GM19467 (cell line): ENCODE measurements around the gene ACTL7A.
"Not testable (repeated sequence)": the region's sequence is repeated elsewhere in the genome, so short reads cannot be mapped to it uniquely, and the experiment has no call there.

Experiments used
- ATAC-seq: cut with Tn5 transposase; IDR thresholded peaks from one replicate; pipeline ENCODE4 v1.9.1; 2021; ENCODE audit warnings: mild to moderate bottlenecking, moderate library complexity; ENCODE audit not compliant: unreplicated experiment

ACTL7A gene

DNA sequence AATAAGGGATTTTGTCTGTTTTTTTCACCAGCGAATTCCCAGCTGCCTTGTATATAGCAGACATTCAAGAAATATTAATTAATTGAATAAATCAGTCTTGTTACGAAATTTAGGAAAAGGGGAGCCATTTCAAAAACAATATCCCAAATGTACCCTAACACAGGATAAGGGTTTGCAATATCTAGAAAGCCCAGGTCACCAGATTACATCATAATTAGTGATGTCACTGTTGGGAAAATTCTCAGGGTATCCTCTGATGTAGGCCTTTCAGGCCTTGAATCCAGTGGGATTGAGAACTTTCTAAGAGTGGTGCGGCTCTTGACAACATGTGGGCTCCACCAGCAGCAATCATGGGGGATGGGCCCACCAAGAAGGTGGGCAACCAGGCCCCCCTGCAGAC, at the start of gene ACTL7A:
Gene ACTL7A (plus strand): TSS at position 270 of the 400 bp plus-strand sequence. CDS start 57 bp downstream, at position 327.
- no peak for ATAC-seq

- no peak for ATAC-seq
Measured at GRCh38 chr9:108812396-108813025, 49.6 kb upstream of the ACTL7A start.

DNA sequence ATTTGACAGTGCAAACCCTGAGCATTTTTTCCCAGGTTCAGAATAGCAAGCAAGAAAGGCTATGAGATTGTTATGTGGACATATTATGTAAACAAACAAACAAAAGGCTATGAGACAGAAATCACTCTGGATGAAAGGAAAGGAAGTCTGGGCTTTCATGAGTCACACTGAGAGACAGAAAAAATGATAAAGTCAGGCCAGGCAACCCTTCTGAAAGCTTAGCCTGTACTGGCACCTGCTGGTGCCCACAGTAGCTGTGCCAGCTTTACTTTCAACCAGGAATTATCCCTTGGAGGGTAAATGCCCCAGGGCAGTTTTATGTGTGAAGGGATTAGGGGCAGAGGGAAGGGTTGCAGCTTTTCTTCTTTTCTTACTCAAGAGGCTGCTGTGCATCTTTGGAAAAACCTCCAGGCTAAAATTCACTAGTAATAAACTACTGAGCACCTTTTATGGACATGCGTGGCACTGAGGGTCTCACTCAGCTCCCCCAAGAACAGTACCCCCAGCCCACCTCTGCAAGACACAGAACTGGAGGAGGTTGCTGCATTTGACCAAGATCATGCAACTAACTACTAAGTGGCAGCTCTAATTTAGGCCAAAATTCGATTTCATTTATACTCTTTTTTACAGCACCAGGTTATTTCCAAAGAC, 48.0 kb upstream of the ACTL7A start:
- no peak for ATAC-seq

DNA sequence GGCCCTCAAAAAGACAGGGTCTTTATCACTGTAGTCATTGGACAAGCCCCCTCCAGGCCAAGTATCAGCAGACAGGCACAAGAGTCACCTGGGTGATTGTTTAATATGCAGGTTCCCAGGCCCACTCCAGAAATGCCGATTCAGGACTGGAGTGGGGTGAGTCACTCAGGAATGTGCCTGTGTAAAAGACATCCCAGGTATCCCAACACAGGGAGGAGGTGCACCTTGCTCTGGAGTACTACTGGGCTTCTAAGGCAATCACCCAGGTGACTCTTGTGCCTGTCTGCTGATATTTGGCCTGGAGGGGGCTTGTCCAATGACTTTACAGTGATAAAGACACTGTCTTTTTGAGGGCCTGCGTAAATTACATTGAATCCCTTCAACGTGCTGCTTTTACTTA, 46.9 kb upstream of the ACTL7A start:
- ATAC-seq: no peak

GRCh38 chr9:108816037-108816436, 46.0 kb upstream of the ACTL7A start:
- no peak for ATAC-seq

GRCh38 chr9:108823829-108824228, 38.2 kb upstream of the ACTL7A start:
- ATAC-seq: no peak

GRCh38 chr9:108830272-108830671, 31.8 kb upstream of the ACTL7A start:
- ATAC-seq: no peak

GRCh38 chr9:108831496-108832178, 30.4 kb upstream of the ACTL7A start:
- ATAC-seq: no peak

DNA sequence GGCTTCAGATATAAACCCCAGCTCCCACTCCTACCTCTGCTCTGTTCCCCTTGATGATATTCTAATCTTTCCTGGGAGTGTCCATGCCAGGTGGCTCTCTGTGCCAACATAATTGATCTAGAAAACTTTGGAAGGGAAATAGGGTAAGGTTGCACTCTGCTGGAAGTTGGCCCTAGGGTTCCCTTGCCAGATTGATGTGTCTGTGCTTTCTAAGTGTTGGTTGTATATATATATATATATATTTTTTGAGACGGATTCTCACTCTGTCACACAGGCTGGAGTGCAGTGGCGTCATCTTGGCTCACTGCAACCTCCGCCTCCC, 29.9 kb upstream of the ACTL7A start:
- no peak for ATAC-seq

- no peak for ATAC-seq
Measured at GRCh38 chr9:108834959-108835665, 27.0 kb upstream of the ACTL7A start.

- no peak for ATAC-seq
Measured at GRCh38 chr9:108835831-108836230, 26.2 kb upstream of the ACTL7A start.

- no peak for ATAC-seq
Measured at GRCh38 chr9:108836319-108836718, 25.7 kb upstream of the ACTL7A start.

- no peak for ATAC-seq
Measured at GRCh38 chr9:108836781-108837180, 25.3 kb upstream of the ACTL7A start.

DNA sequence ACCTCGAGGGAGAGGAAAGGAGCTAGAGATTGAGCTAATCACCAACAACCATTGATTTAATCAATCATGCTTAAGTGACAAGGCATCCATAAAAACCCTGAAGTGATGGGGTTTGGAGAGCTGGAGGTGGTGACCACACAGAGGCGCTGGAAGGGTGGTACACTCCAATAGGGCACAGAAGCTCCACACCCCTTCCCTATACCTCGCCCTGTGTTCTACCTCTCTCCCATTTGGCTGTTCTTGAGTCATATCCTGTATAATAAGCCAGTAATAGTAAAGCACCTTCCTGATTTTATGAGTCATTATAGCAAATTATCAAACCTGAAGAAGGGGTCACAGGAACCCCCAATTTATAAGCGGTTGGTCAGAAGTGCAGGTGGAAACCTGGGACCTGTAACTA, 24.5 kb upstream of the ACTL7A start:
- ATAC-seq: no peak

DNA sequence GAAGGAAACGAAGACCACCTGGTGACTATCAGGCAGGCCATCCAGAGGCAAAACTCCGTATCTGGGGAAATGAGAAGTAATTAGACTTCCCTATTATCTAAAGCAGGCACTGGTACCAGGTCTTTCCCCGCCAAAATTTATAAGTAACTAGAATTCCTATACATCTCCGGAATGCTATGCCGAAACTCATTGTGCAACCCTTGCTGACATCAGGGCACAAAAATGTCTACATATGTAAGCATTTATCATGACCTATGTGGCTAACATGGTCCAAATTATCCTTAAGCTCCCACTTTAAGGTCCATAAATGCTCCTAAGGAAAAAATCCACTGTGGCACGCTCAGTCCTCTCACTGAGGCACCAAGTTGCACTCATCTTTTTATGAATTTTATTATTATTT, 24.0 kb upstream of the ACTL7A start:
- no peak for ATAC-seq

DNA sequence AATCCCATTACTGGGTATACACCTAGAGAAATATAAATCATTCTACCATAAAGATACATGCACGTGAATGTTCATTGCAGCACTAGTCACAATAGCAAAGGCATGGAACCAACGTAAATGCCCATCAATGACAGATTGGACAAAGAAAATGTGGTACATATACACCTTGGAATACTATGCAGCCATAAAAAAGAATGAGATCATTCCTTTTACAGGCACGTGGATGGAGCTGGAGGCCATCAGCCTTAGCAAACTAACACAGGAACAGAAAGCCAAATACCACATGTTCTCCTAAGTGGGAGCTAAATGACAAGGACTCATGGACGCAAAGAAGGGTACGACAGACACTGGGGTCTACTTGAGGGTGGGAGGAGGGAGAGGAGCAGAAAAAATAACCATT, 22.5 kb upstream of the ACTL7A start:
- not testable (repeated sequence) for ATAC-seq

- no peak for ATAC-seq
Measured at GRCh38 chr9:108842610-108843295, 19.3 kb upstream of the ACTL7A start.

DNA sequence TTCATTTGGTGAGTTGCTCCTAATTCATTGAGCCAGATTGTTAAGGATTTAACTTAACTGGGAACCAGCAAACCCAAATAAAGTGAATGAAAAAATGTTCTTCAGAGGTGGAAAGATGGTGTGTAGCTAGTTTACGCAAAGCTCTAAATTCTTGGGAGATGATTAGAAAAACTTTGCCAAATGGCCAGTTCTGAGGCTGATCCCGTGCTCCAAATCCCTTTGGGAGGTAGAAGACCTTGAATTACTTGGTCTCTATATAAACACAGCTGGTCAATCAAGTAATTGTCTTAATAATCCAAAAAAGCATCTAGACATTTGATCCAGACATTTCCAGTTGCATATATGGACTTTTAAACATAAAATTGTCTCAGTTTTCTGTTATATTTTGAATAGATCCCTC, 17.7 kb upstream of the ACTL7A start:
- ATAC-seq: no peak

DNA sequence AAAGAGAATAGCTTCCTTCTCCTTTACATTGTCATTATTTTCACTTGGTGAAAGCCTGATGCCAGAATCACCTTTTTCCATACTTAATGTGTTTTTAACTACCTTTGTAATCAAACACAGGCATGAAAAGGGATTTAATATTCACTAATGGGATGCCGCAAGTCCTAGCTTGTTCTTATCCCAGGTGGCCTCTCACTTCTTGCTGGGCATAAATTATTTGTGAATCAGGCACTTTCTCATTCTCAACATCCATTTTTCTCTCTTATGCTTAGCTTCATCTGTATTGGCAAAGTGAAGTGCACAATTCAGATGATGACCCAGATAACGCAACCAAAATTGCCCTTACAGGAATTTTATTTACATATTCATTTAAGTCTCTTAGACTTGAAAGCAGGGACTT, 17.2 kb upstream of the ACTL7A start:
- no peak for ATAC-seq

DNA sequence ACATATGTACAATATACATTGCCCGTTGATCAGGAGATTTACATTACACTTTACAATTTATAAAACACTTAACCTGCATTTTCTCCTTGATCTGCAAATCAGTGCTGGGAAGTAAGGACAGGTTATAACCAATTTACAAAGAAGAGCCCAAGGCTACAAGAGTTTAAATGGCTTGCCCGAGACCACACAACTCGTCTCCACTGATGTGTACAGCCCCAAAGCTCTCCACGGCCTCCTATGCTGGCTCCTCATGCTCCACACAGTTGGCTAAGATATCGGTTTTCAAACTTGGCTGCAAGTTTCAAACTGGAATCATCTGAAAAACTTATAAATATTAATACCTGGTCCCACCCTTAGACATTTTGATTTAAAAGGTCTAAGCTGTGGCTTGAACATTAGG, 16.6 kb upstream of the ACTL7A start:
- no peak for ATAC-seq

GRCh38 chr9:108845947-108846346, 16.1 kb upstream of the ACTL7A start:
- ATAC-seq: no peak
